ENCODE data around the gene SIDT2.

DNA sequence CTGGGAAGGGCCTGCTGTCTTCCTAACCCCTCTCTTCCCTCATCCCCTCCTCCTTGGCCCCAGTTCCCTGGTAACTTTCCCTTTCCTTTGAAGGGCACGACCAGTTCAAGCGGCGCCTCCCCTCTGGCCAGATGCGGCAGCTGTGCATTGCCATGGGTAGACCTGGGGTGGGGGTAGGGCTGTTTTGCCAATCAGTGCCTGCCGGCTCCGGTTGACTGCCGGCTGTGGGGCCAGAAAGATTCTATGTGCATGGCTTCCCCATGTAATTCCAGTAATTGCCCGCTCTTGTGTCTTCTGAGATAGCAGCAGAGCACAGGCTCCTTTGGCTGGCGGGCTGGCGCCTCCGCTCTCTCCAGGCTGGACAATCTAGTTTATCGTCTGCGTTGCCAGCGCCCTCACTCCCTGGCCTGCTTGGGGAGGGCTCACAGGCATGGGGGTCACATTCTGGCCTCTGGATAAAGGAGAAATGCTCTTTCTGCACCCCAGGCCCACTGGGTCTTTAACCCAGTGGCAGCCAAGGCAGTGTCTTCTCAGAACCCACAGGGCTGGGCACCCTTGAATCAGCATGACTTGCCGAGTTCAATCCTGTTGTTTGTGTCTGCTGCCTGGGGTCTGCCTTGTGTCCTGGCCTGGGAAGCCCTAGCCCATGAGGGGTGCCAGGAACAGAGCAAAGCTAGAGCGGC, 9.4 kb downstream of the SIDT2 start:
- TF ChIP-seq RAD21 (IDR thresholded peaks at IDR 0.05; ENCODE audit: low read depth) (no peak), CEBPB (IDR thresholded peaks at IDR 0.05; ENCODE audit: low read depth) (no peak), POLR2A (IDR thresholded peaks at IDR 0.05; ENCODE audit: borderline replicate concordance, extremely low read depth, insufficient read depth, insufficient read length) (no peak)
- TF ChIP-seq, protein P1, sequence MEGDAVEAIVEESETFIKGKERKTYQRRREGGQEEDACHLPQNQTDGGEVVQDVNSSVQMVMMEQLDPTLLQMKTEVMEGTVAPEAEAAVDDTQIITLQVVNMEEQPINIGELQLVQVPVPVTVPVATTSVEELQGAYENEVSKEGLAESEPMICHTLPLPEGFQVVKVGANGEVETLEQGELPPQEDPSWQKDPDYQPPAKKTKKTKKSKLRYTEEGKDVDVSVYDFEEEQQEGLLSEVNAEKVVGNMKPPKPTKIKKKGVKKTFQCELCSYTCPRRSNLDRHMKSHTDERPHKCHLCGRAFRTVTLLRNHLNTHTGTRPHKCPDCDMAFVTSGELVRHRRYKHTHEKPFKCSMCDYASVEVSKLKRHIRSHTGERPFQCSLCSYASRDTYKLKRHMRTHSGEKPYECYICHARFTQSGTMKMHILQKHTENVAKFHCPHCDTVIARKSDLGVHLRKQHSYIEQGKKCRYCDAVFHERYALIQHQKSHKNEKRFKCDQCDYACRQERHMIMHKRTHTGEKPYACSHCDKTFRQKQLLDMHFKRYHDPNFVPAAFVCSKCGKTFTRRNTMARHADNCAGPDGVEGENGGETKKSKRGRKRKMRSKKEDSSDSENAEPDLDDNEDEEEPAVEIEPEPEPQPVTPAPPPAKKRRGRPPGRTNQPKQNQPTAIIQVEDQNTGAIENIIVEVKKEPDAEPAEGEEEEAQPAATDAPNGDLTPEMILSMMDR (IDR thresholded peaks at IDR 0.05 in 2 of 3, conservative IDR thresholded peaks at IDR 0.05 in 1 of 3; ENCODE audit: borderline replicate concordance in 1 of 3, insufficient read depth in 1 of 3, low read depth in 2 of 3, low read length in 2 of 3), result no peak
